GM19468 (cell line): Measurements from ENCODE around the gene PCSK9.

Experiments
- ATAC-seq: cut with Tn5 transposase; IDR thresholded peaks from one replicate; pipeline ENCODE4 v1.9.1; 2021; ENCODE audit warnings: mild to moderate bottlenecking, moderate library complexity, moderate number of reproducible peaks; ENCODE audit not compliant: unreplicated experiment; ENCODE audit errors: extremely low read depth

PCSK9 gene

GRCh38 chr1:55055951-55056631 is 16.7 kb downstream of the PCSK9 start:
- no peak for ATAC-seq

GRCh38 chr1:55056632-55056992 is 17.3 kb downstream of the PCSK9 start:
- no peak for ATAC-seq

- no peak for ATAC-seq
Measured at GRCh38 chr1:55057270-55057955, 18.1 kb downstream of the PCSK9 start.

GRCh38 chr1:55057956-55058298 is 18.6 kb downstream of the PCSK9 start:
- no peak for ATAC-seq

GRCh38 chr1:55059302-55060132 is 20.2 kb downstream of the PCSK9 start:
- ATAC-seq: no peak

GRCh38 chr1:55060133-55060999 is 21.0 kb downstream of the PCSK9 start:
- no peak for ATAC-seq

GRCh38 chr1:55061000-55061705 is 21.8 kb downstream of the PCSK9 start:
- ATAC-seq: no peak

- ATAC-seq: no peak
Measured at GRCh38 chr1:55061706-55062321, 22.5 kb downstream of the PCSK9 start.

GRCh38 chr1:55062801-55063576 is 23.6 kb downstream of the PCSK9 start:
- ATAC-seq: no peak

- ATAC-seq: no peak
Measured at GRCh38 chr1:55063577-55063942, 24.2 kb downstream of the PCSK9 start.

- no peak for ATAC-seq
Measured at GRCh38 chr1:55064071-55064581, 24.8 kb downstream of the PCSK9 start.

GRCh38 chr1:55064861-55065263 is 25.5 kb downstream of the PCSK9 start:
- no peak for ATAC-seq

- no peak for ATAC-seq
Measured at GRCh38 chr1:55065648-55066047, 26.3 kb downstream of the PCSK9 start.

GRCh38 chr1:55067022-55067778 is 27.9 kb downstream of the PCSK9 start:
- no peak for ATAC-seq

- no peak for ATAC-seq
Measured at GRCh38 chr1:55067914-55068313, 28.6 kb downstream of the PCSK9 start.

- no peak for ATAC-seq
Measured at GRCh38 chr1:55068638-55069037, 29.3 kb downstream of the PCSK9 start.

- no peak for ATAC-seq
Measured at GRCh38 chr1:55069280-55069679, 29.9 kb downstream of the PCSK9 start.
